IPS DF 6.9 (cell line): ENCODE measurements around the gene LETM1.
A peak's percentile ranks its signal among the peaks of the same experiment; 100 is the strongest.

Source experiments
- DNase-seq: peaks from one replicate; pipeline ENCODE4 v3.0.0-alpha.2; 2013; ENCODE audit warnings: low read depth, low spot score
- H3K27ac ChIP-seq: one replicate; pipeline ENCODE4 v1.5.1; 2013; ENCODE audit warnings: low read length, control low read depth
- H3K27me3 ChIP-seq: 2 replicates; pipeline ENCODE4 v1.6.1; 2013; ENCODE audit warnings: mild to moderate bottlenecking, low read length; ENCODE audit not compliant: control insufficient read depth, insufficient read depth
- H3K36me3 ChIP-seq: 2 replicates; pipeline ENCODE4 v1.6.1; 2013; ENCODE audit warnings: low read length; ENCODE audit not compliant: control insufficient read depth, insufficient read depth
- H3K4me1 ChIP-seq: 2 replicates; pipeline ENCODE4 v1.6.1; 2013; ENCODE audit warnings: low read length; ENCODE audit not compliant: control insufficient read depth, insufficient read depth
- H3K4me3 ChIP-seq: 2 replicates; pipeline ENCODE4 v1.5.1; 2013; ENCODE audit warnings: mild to moderate bottlenecking, low read length
- H3K9me3 ChIP-seq: 2 replicates; pipeline ENCODE4 v1.6.1; 2013; ENCODE audit warnings: low read length, inconsistent platforms; ENCODE audit not compliant: control insufficient read depth, insufficient read depth
- WGBS: extraction: QIAGEN DNeasy Blood & Tissue Kit; methylation state at CpG from one replicate; pipeline ENCODE4 v1.1.7; 2013; ENCODE audit warnings: mixed read lengths, missing lambda C conversion rate; ENCODE audit not compliant: insufficient read length, insufficient coverage; 5-methylcytosine and 5-hydroxymethylcytosine counted together

Gene LETM1

DNA sequence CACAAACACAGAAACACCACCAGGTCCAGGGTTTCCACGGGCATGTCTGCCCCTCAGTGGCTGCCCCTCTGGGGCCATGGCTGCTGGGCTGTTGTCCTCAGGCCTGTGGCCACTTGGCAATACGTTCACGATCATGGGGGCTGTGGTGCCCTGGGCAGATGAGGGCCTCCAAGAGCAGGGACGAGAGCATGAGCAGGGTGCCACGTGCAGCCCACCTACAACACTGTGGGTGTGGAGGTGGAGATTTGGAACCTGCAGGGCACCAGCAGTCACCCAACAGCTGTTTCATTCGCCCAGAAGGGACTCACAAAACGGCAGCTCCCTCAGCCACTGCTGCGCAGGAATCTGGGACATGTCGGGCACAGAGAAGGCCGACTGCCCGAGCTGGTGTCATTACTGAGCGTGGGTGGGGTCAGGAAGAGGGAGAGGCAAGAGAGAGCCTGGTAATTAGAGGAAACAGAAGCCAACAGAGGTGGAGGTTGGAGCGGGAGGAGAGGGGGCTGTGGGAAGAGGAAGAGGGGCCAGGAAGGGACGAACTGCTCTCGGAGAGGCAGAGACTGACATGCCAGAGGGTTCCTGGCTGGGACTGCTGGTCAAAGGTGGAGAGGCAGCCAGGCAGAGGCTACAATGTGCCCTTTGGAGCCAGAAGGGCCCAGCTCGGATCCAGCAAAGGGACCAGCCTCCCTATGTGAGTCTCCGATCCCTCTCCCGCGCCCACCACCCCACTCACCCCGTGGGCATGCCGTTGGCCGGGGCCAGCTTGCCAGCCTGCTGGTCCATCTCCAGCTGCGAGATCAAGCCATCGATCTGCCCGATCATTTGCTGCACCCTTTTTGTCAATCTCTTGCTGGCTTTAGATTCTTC is 39.7 kb downstream of the LETM1 start:
- no peak overlapping the region for H3K4me3 ChIP-seq
- WGBS: no CpG with 5 or more reads among the region's 25 CpGs
- no peak overlapping the region for H3K27ac ChIP-seq
- peaks cover 21% of the 10 kb centered on the region for H3K36me3 ChIP-seq
- no peaks in the 10 kb centered on the region for H3K9me3 ChIP-seq
- H3K4me1 ChIP-seq: no peaks in the 10 kb centered on the region
- no peak for DNase-seq
- H3K27me3 ChIP-seq: no peaks in the 10 kb centered on the region

DNA sequence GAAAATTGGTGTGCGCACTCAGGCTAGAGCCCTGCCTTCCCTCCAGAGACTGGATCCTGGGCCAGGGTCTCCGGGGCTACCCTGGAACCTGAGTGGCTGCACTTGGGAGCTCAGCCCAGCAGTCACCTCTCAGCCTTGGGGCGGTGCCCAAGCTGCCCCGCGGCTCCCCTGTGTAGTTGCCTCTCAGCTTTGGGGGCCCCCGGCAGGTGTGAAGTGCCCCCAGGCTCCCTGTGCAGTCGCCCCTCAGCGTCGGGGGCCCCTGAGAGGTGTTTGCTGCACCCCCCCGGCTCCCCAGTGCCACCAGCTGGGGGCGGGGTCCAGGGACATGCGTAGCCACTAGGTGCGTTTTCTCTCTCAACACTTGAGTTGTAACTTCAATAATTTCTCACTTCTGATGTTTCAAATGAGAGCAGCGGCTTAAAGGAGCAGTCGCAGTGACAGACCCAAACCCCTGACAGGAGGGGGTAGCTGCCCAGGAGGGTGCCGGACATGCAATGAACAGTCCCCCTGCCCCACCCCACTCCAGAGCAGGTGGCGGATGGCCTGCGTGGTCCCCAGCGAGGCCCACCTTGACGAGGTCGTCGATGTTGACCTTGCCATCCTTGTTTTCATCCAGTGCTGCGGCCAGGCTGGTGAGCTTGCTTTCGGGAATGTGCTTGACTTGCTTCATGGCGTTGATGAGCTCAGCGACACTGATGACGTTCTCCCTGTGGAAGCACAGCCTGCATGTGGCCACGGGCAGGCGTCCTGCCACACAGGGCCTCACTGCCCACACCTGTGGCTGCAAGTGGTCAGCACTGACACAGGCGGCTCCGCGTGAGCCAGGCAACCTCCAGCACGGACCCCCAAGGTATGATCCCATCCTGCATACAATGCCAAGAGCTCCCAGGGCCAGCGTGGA is 40.6 kb downstream of the LETM1 start:
- no peak overlapping the region for H3K27ac ChIP-seq
- peaks cover 23% of the 10 kb centered on the region for H3K36me3 ChIP-seq
- H3K4me3 ChIP-seq: no peak overlapping the region
- H3K27me3 ChIP-seq: no peaks in the 10 kb centered on the region
- H3K4me1 ChIP-seq: no peaks in the 10 kb centered on the region
- no CpG with 5 or more reads among the region's 34 CpGs for WGBS
- no peaks in the 10 kb centered on the region for H3K9me3 ChIP-seq
- DNase-seq: no peak

DNA sequence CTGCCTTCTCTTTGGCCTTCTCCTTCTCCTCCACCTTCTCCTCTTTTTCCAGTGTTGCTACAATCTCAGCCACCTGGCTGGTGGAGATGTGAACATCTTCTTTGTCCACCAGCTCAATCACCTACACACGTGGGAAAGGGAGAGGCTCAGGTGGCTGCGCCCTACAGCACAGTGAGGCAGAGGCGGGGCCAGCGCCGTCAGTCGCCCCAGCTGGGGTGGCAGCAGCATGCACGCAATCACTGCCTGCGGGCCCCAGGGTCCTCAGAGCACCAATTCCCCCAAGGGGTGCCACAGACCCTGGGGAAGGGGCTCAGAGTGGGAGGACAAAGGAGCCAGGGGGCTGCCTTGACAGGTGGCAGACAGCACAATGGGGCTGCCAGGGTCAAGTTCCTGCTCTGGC is 41.5 kb downstream of the LETM1 start:
- H3K9me3 ChIP-seq: no peaks in the 10 kb centered on the region
- peaks cover 23% of the 10 kb centered on the region for H3K36me3 ChIP-seq
- H3K27ac ChIP-seq: no peak overlapping the region
- H3K4me1 ChIP-seq: no peaks in the 10 kb centered on the region
- H3K27me3 ChIP-seq: no peaks in the 10 kb centered on the region
- no peak for DNase-seq
- no CpG with 5 or more reads among the region's 8 CpGs for whole genome bisulfite sequencing
- no peak overlapping the region for H3K4me3 ChIP-seq

DNA sequence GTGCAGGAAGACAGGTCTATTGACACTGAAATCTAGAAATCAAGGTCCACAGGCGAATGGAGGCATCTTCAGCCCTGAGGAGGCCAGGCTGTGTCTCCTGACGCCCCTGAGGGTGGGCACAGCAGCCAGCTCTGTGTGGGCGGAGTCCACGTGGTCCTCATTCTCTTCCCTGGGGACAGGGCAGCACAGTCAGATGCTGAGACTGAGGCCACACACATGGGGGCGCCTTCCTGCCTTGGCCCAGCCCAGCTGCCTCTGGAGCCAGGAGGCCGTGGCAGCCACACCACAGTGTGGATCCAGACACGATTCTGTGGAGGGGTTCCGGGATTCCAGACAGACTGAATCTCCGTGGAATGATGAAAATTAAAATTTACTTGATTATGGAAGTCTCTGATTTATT is 42.0 kb downstream of the LETM1 start:
- H3K4me1 ChIP-seq: no peaks in the 10 kb centered on the region
- peaks cover 23% of the 10 kb centered on the region for H3K36me3 ChIP-seq
- no peak overlapping the region for H3K27ac ChIP-seq
- no peaks in the 10 kb centered on the region for H3K9me3 ChIP-seq
- no CpG with 5 or more reads among the region's 9 CpGs for WGBS
- H3K4me3 ChIP-seq: no peak overlapping the region
- no peak for DNase-seq
- no peaks in the 10 kb centered on the region for H3K27me3 ChIP-seq

DNA sequence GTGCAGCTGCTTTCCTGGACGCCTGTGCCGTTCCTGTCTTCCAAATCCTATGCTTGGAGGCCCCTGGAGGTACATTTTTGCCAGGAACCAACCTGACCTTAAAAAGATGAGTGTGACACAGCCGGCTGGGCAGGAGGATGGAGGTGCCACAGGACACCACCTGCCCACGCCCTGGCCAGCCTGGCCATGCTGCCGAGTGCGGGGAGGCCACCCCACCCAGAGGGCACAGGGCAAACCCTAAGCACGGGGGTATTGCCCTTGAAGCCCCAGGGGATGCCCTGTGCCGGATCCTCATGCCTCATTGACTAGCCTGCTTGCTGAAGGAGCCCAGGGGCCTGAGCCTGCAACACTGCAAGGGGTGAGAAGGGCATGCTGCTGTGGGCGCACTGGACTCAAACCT is 42.7 kb downstream of the LETM1 start:
- H3K27ac ChIP-seq: no peak overlapping the region
- H3K4me3 ChIP-seq: no peak overlapping the region
- DNase-seq: no peak
- no peaks in the 10 kb centered on the region for H3K27me3 ChIP-seq
- no peaks in the 10 kb centered on the region for H3K4me1 ChIP-seq
- H3K9me3 ChIP-seq: no peaks in the 10 kb centered on the region
- H3K36me3 ChIP-seq: peaks cover 23% of the 10 kb centered on the region
- no CpG with 5 or more reads among the region's 9 CpGs for WGBS

DNA sequence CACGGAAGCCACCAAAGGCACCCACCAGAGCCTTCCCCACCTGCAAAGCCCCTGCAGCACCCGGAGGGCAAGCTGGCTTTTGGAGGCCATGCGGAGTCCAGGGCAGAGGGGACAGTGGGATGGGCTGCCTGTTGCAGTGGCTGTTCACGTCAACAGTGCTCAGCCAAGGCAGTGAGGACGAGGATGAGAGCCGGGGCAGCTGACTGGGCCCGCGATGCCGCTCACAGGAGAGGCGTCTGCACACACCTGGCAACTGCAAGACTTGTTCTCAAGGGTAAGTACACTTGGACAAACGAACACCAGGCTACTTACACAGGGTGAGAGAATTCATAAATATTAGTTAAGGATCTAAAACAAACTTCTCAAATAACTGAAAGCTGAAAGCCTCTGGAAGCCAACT is 43.2 kb downstream of the LETM1 start:
- no CpG with 5 or more reads among the region's 11 CpGs for WGBS

DNA sequence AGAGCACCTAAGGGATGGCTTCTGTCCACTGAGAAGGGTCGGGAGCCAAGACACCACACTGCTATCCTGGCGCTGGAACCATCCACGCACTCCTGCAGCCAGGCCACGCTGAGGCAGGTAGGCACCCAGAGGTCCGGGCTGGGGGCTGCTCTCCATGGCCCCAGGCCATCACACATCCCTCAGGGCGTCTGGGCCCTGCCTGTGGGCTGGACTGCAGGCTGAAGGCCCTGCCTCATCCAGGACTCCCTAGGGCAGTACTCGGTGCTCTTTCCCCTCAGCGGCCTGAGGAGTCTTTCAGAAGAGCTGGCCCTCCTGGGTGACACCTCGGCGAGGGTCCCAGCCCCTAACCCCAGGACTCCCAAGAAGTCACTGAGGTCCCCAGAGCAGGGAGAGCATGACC is 45.2 kb downstream of the LETM1 start:
- no CpG with 5 or more reads among the region's 10 CpGs for WGBS

More for the DNA sequence above, 43.2 kb downstream of the LETM1 start:
- H3K4me3 ChIP-seq: no peak overlapping the region
- H3K4me1 ChIP-seq: no peaks in the 10 kb centered on the region
- no peak for DNase-seq
- no peaks in the 10 kb centered on the region for H3K27me3 ChIP-seq
- no peaks in the 10 kb centered on the region for H3K9me3 ChIP-seq
- H3K27ac ChIP-seq: no peak overlapping the region
- H3K36me3 ChIP-seq: peaks cover 23% of the 10 kb centered on the region

DNA sequence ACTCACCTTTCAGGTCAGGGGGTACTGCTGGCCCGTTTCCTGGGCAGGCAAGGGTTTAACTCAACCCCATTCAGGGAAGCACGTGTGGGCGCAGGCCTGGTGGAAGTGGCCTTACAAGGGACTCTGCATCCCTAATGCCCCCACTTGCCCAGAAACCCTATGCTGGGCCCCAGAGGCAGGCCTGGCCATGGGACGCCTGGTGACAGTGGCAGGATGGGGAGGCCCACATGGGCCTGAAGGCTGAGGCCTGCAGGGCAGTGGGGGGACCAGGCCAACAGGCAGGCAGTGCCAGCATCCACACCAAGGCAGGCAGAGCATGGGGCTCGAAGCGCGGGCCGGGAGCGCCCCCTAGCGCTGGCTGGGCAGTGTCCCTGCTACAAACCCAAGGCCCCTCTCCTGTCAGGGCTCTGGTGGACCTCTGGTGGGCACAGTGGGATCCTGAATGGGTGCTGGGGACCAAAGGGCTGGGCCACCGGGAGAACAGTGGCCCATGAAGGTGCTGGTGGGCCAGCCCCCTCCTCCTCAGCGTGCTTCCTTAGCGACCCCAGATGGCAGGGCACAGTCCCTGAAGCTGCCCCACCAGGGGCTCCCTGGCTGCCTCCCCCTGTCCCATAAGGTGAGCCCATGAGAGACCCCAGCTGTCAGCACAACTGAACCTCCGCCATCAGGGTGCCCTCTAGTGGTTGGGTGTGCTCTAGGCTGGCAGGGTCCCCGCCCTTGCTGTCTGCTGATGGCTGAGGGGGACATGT is 46.0 kb downstream of the LETM1 start:
- no CpG with 5 or more reads among the region's 15 CpGs for WGBS
- DNase-seq: peak; percentile 82
- Histone ChIP-seq H3K9me3 (no peaks in the 10 kb centered on the region), H3K27me3 (no peaks in the 10 kb centered on the region), H3K4me3 (no peak overlapping the region), H3K36me3 (peaks cover 23% of the 10 kb centered on the region), H3K27ac (no peak overlapping the region), H3K4me1 (no peaks in the 10 kb centered on the region)

More for the DNA sequence above, 45.2 kb downstream of the LETM1 start:
- Histone ChIP-seq H3K9me3 (no peaks in the 10 kb centered on the region), H3K4me1 (no peaks in the 10 kb centered on the region), H3K4me3 (no peak overlapping the region), H3K27ac (no peak overlapping the region), H3K27me3 (no peaks in the 10 kb centered on the region), H3K36me3 (peaks cover 28% of the 10 kb centered on the region)
- no peak for DNase-seq

DNA sequence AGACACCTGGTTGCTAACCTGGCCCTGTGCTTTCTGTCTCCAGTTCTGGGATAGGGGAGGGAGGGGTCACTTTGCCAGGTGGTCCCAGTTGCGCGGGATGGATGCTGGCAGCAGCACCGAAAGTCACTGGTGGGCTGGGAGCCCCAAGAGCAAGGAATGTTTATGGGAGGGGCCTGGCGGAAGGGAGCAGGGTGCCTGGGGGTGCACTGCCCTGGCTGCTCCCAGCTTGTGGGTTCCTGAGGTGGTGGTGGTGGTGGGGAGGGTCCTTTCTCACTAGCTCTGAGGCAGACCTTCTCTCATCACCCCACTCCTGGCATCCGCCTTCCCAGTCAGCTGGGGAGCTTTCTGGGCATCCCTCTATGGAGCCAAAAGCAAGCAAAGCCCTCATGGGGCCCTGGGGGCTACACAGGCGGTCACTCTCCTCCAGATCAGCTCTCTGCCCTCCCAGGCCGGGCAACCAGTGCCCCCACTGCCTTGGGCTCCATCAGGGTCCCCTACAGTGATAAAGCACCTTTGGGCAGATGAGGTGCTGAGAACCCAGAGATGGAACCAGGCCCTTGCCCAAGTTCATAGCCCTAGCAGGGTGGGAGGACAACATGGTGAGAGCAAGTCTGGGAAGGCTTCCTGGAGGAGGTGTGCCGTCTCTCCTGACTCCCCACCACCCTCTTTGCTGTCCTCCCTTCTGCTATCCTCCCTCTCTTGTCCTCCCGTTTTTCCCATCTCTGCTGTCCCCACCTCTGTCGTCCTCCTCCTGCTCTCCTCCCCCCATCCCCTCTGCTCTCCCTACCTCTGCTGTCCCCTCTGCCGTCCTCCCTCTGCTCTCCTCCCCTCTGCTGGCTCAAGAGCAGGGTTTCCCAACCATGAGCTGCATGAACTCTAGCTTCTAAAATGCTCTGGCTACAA is 46.9 kb downstream of the LETM1 start:
- no peak overlapping the region for H3K27ac ChIP-seq
- no peaks in the 10 kb centered on the region for H3K27me3 ChIP-seq
- no peak for DNase-seq
- no CpG with 5 or more reads among the region's 11 CpGs for WGBS
- H3K4me1 ChIP-seq: no peaks in the 10 kb centered on the region
- no peak overlapping the region for H3K4me3 ChIP-seq
- H3K36me3 ChIP-seq: peaks cover 24% of the 10 kb centered on the region
- H3K9me3 ChIP-seq: no peaks in the 10 kb centered on the region
